ENCODE measurements around the gene GHDC.

DNA sequence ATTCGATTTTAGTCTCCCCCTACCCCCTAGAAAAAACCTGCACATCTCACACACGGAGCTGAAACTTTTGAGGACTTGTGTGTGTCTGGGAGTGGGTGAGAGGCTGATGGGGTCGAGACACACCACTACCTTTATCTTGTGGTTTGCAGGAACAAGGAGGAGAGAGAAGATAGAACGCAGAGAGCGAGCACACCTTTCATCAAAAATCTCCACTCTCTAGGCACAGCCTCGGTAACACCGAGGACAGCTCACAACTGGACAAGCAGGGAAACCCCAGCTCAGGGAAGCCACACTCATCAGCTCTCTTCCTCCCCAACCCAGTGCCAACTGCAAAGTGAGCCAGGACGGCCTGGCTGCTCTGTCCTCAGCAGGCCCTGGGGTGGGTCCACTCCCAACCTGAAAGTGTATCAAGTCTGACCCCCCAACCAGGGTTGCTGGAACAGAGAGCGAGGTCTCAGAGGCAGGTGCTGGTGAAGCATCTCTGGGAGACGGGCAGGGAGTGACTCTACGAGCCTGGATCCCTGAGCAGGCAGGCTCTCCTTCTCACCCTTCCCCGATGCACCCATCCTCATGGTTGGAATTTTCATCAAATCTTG lies 5.2 kb upstream of the GHDC start:
- TF ChIP-seq, protein P1, sequence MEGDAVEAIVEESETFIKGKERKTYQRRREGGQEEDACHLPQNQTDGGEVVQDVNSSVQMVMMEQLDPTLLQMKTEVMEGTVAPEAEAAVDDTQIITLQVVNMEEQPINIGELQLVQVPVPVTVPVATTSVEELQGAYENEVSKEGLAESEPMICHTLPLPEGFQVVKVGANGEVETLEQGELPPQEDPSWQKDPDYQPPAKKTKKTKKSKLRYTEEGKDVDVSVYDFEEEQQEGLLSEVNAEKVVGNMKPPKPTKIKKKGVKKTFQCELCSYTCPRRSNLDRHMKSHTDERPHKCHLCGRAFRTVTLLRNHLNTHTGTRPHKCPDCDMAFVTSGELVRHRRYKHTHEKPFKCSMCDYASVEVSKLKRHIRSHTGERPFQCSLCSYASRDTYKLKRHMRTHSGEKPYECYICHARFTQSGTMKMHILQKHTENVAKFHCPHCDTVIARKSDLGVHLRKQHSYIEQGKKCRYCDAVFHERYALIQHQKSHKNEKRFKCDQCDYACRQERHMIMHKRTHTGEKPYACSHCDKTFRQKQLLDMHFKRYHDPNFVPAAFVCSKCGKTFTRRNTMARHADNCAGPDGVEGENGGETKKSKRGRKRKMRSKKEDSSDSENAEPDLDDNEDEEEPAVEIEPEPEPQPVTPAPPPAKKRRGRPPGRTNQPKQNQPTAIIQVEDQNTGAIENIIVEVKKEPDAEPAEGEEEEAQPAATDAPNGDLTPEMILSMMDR (IDR thresholded peaks at IDR 0.05), result no peak
- no peak for TF ChIP-seq POLR2A (IDR thresholded peaks at IDR 0.05)

All from Peyer's patch (tissue), 4 donors.